PC-9 (cell line): ENCODE measurements around the gene SEMA3E. TPM values are rescaled to one million over a fixed set of nuclear protein-coding genes. Genes with fewer than 3 reads are reported as not detected.

Source experiments
- BruUV-seq: library from RNA; stranded (reverse); fragments of 400-500 nt; replicated peaks from 2 replicates; lab custom pipeline; 2021; lab: Mats Ljungman, UMichigan
- CTCF ChIA-PET: fragments of 300-600 bp; sonication (Branson Sonifier 250); formaldehyde crosslinking; loops from one replicate; lab custom pipeline; 2022; ENCODE audit warnings: antibody characterized with exemption; lab: Charles Lee
- POLR2A ChIA-PET: fragments of 300-600 bp; sonication (Branson Sonifier 250); formaldehyde crosslinking; loops from one replicate; lab custom pipeline; 2022; ENCODE audit warnings: antibody characterized with exemption; ENCODE audit not compliant: unreplicated experiment; lab: Charles Lee
- DNase-seq, 2 experiments: peaks; one replicate each; pipeline versions ENCODE4 v3.0.0 to v3.0.0-alpha.2; 2015 to 2022; ENCODE audit warnings: mixed read lengths in 1 of 2
- H2AFZ ChIP-seq: fragments of 200-600 bp; sonication (generic); 2 replicates; pipeline ENCODE4 v1.8.1; 2017; ENCODE audit warnings: antibody characterized with exemption
- H3F3A ChIP-seq: fragments of 200-600 bp; sonication (generic); 2 replicates; pipeline ENCODE4 v1.8.1; 2017; ENCODE audit warnings: antibody characterized with exemption, mild to moderate bottlenecking, low read depth; ENCODE audit not compliant: insufficient read depth
- H3K27ac ChIP-seq: fragments of 200-600 bp; sonication (generic); 2 replicates; pipeline ENCODE4 v1.6.1; 2016; ENCODE audit warnings: mixed run types
- H3K27me3 ChIP-seq: fragments of 200-600 bp; sonication (generic); 2 replicates; pipeline ENCODE4 v1.6.1; 2016; ENCODE audit warnings: low read depth, mixed run types; ENCODE audit not compliant: insufficient read depth
- H3K36me3 ChIP-seq: fragments of 200-600 bp; sonication (generic); 2 replicates; pipeline ENCODE4 v1.6.1; 2016; ENCODE audit warnings: low read depth, mixed run types
- H3K4me1 ChIP-seq: fragments of 200-600 bp; sonication (generic); replicated peaks from 2 replicates; pipeline ENCODE4 v1.6.1; 2016; ENCODE audit warnings: mixed run types; ENCODE audit not compliant: insufficient read depth
- H3K4me2 ChIP-seq: fragments of 200-600 bp; sonication (generic); 2 replicates; pipeline ENCODE4 v1.6.1; 2017; ENCODE audit warnings: mixed run types
- H3K4me3 ChIP-seq: fragments of 200-600 bp; sonication (generic); 2 replicates; pipeline ENCODE4 v1.6.1; 2016; ENCODE audit warnings: mixed run types
- H3K79me2 ChIP-seq: fragments of 200-600 bp; sonication (generic); 2 replicates; pipeline ENCODE4 v1.6.1; 2017; ENCODE audit warnings: low read depth, mixed run types
- H3K9me2 ChIP-seq: fragments of 200-600 bp; sonication (generic); 2 replicates; pipeline ENCODE4 v1.8.1; 2017; ENCODE audit warnings: mild to moderate bottlenecking; ENCODE audit not compliant: insufficient read depth
- H3K9me3 ChIP-seq: fragments of 200-600 bp; sonication (generic); 2 replicates; pipeline ENCODE4 v1.8.1; 2016; ENCODE audit warnings: low read depth; ENCODE audit not compliant: insufficient read depth
- H4K20me1 ChIP-seq: fragments of 200-600 bp; sonication (generic); 2 replicates; pipeline ENCODE4 v1.8.1; 2017; ENCODE audit not compliant: insufficient read depth
- EZH2 ChIP-seq: fragments of 200-600 bp; sonication (generic); IDR thresholded peaks from 2 replicates; pipeline ENCODE4 v1.8.0; 2017; ENCODE audit warnings: antibody characterized with exemption, low read depth
- intact Hi-C: fragments of 100-400 bp; cut with micrococcal nuclease; formaldehyde crosslinking; loops from one replicate; pipeline ENCODE4 v1.10.0; 2022; ENCODE audit not compliant: unreplicated experiment
- total RNA-seq: library from RNA; stranded (reverse); gene quantifications from 2 replicates; pipeline ENCODE4 v1.2.3, GENCODE V29; 2021
- TF ChIP-seq, protein P1 (sequence below): fragments of 200-600 bp; sonication (generic); conservative IDR thresholded peaks from 2 replicates; pipeline ENCODE4 v1.6.1; 2017; ENCODE audit warnings: mixed run types, antibody characterized with exemption, mild to moderate bottlenecking, moderate library complexity

Gene SEMA3E
- total RNA-seq, 1 experiment from 2014 or later: 2.1 TPM

DNA sequence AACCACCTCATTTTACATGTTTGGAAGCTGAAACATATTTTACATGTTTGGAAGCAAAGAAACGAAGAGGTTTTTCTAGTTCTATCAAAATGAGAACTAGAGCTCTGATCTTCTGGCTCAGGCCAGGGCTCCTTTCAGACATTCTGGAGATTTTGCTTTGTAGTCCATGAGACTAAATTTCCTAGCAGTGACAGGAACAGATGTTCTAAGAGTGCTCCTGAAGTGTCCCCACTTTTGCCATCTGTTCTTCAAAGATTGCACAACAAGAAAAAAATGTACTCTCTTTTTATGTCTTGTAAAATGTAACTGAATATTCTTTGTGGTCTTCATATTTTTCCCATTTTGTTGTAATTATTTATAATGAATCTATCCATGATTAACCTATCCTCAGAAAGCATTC lies 289.8 kb downstream of the SEMA3E start:
- intact Hi-C loops: no loop called here
- no peak for DNase-seq
- Histone ChIP-seq H3K9me3 (no peaks in the 10 kb centered on the region), H3K4me3 (no peak overlapping the region), H3K4me1 (no peaks in the 10 kb centered on the region), H3K27me3 (no peaks in the 10 kb centered on the region), H3K4me2 (no peak overlapping the region), H3F3A (no peaks in the 10 kb centered on the region), H3K36me3 (no peaks in the 10 kb centered on the region), H4K20me1 (no peaks in the 10 kb centered on the region), H3K27ac (no peak overlapping the region), H3K9me2 (no peaks in the 10 kb centered on the region), H2AFZ (no peak overlapping the region), H3K79me2 (no peaks in the 10 kb centered on the region)
- no TSS peak for BruUV-seq
- CTCF ChIA-PET: no interaction called here
- TF ChIP-seq, protein P1, sequence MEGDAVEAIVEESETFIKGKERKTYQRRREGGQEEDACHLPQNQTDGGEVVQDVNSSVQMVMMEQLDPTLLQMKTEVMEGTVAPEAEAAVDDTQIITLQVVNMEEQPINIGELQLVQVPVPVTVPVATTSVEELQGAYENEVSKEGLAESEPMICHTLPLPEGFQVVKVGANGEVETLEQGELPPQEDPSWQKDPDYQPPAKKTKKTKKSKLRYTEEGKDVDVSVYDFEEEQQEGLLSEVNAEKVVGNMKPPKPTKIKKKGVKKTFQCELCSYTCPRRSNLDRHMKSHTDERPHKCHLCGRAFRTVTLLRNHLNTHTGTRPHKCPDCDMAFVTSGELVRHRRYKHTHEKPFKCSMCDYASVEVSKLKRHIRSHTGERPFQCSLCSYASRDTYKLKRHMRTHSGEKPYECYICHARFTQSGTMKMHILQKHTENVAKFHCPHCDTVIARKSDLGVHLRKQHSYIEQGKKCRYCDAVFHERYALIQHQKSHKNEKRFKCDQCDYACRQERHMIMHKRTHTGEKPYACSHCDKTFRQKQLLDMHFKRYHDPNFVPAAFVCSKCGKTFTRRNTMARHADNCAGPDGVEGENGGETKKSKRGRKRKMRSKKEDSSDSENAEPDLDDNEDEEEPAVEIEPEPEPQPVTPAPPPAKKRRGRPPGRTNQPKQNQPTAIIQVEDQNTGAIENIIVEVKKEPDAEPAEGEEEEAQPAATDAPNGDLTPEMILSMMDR: no peak
- TF ChIP-seq EZH2: no peak
- POLR2A ChIA-PET: no interaction called here

DNA sequence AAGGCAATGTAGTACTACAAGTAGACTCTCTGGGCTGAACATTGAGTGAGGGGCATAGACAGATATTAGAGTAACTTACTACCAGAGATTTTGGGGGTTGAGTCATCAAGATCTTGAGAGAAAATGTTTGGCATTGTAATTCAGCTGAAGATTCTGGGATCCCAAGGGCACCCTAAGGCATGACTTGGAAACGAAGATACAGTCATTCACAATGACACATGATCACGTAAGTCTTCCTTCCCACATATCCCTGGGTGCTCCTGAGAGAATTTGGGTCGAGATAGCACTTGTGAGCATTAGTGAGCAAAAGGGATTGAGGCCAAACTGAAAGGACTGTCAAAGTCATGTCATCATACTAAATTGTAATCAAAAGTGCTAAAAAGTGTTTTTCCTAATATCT lies 293.8 kb downstream of the SEMA3E start:
- Histone ChIP-seq H2AFZ (no peak overlapping the region), H3K4me1 (no peaks in the 10 kb centered on the region), H3K27me3 (no peaks in the 10 kb centered on the region), H3K4me3 (no peak overlapping the region), H3K79me2 (no peaks in the 10 kb centered on the region), H3K27ac (no peak overlapping the region), H3F3A (no peaks in the 10 kb centered on the region), H3K9me3 (no peaks in the 10 kb centered on the region), H3K4me2 (no peak overlapping the region), H3K36me3 (no peaks in the 10 kb centered on the region), H4K20me1 (no peaks in the 10 kb centered on the region), H3K9me2 (no peaks in the 10 kb centered on the region)
- intact Hi-C loops: no loop called here
- POLR2A ChIA-PET: no interaction called here
- BruUV-seq: no TSS peak
- TF ChIP-seq, protein P1: no peak
- DNase-seq: no peak
- CTCF ChIA-PET: no interaction called here

DNA sequence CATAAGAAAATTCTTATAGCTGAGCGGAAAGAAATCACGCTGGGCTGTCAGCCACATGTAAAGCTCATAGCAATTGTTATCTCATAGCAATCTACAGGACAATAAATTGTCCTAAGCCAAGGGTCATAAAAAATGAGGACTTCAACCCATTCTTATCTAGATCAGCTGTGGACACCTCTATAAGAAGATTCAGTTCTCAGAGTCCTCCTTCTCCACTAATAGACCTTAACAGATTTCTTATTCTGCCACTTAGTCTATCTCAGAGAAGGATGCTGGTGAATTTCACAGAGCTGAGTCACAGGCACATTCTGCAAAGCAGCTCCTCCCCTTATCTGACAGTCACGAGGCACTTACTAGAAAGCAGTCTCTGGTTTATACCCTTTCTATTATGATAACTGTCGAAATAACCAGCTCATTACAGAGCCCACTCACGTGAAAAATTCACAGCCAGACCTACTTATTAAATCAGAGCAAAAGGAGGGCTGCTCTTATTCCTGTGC lies 300.9 kb downstream of the SEMA3E start:
- Histone ChIP-seq H3K27ac (no peak overlapping the region), H3K9me2 (no peaks in the 10 kb centered on the region), H3K4me1 (no peaks in the 10 kb centered on the region), H3K4me2 (0 out of 2 replicates have a peak overlapping the region, but pooled peaks have one; percentile 13), H2AFZ (no peak overlapping the region), H3K36me3 (no peaks in the 10 kb centered on the region), H3F3A (no peaks in the 10 kb centered on the region), H3K9me3 (no peaks in the 10 kb centered on the region), H3K79me2 (no peaks in the 10 kb centered on the region), H4K20me1 (no peaks in the 10 kb centered on the region), H3K27me3 (no peaks in the 10 kb centered on the region), H3K4me3 (no peak overlapping the region)
- POLR2A ChIA-PET: no interaction called here
- CTCF ChIA-PET: no interaction called here
- intact Hi-C loops: no loop called here
- TF ChIP-seq EZH2: no peak
- TF ChIP-seq, protein P1: no peak
- DNase-seq: peak; percentile 14 to 42
- BruUV-seq: no TSS peak
